HepG2 (cell line): ENCODE results near the gene ZKSCAN3. TPM values are rescaled to one million over a fixed set of nuclear protein-coding genes. Genes with fewer than 3 reads are reported as not detected.

Experiments used
- ATRX ChIP-seq: sonication (generic); formaldehyde crosslinking; IDR thresholded peaks from 2 replicates; pipeline ENCODE4 v1.4.0; 2020; ENCODE audit warnings: missing genetic modification reagents, borderline replicate concordance
- DBP ChIP-seq: sonication (generic); formaldehyde crosslinking; IDR thresholded peaks from 2 replicates; pipeline ENCODE4 v1.4.0; 2020; ENCODE audit warnings: missing genetic modification reagents; ENCODE audit errors: not compliant biosample characterization
- GATAD1 ChIP-seq: IDR thresholded peaks from 2 replicates; pipeline ENCODE4 v1.6.1; 2016; ENCODE audit warnings: missing genetic modification reagents, missing compliant biosample characterization
- JUND ChIP-seq: sonication (generic); formaldehyde crosslinking; IDR thresholded peaks from 2 replicates; pipeline ENCODE4 v1.8.0; 2022; ENCODE audit warnings: mild to moderate bottlenecking, missing genetic modification reagents
- KAT8 ChIP-seq: IDR thresholded peaks from 2 replicates; pipeline ENCODE4 v1.6.1; 2016; ENCODE audit warnings: missing genetic modification reagents, missing compliant biosample characterization
- KDM5B ChIP-seq: sonication (generic); formaldehyde crosslinking; IDR thresholded peaks from 2 replicates; pipeline ENCODE4 v1.4.0; 2020; ENCODE audit warnings: missing genetic modification reagents, mild to moderate bottlenecking, borderline replicate concordance
- NFAT5 ChIP-seq: sonication (generic); formaldehyde crosslinking; IDR thresholded peaks from 2 replicates; pipeline ENCODE4 v1.4.0; 2020; ENCODE audit warnings: missing genetic modification reagents
- SIX1 ChIP-seq: sonication (generic); formaldehyde crosslinking; IDR thresholded peaks from 2 replicates; pipeline ENCODE4 v1.4.0; 2020; ENCODE audit warnings: missing genetic modification reagents, borderline replicate concordance
- TARDBP ChIP-seq: sonication (generic); formaldehyde crosslinking; IDR thresholded peaks from 2 replicates; pipeline ENCODE4 v1.8.0; 2022; ENCODE audit warnings: mild to moderate bottlenecking, missing genetic modification reagents
- TGIF2 ChIP-seq: IDR thresholded peaks from 2 replicates; pipeline ENCODE4 v1.6.1; 2016; ENCODE audit warnings: control low read depth, missing compliant biosample characterization
- ZBTB37 ChIP-seq: sonication (generic); formaldehyde crosslinking; IDR thresholded peaks from 2 replicates; pipeline ENCODE4 v1.4.0; 2020; ENCODE audit warnings: mild to moderate bottlenecking, missing genetic modification reagents
- ZBTB43 ChIP-seq: sonication (generic); formaldehyde crosslinking; conservative IDR thresholded peaks from 2 replicates; pipeline ENCODE4 v1.4.0; 2020; ENCODE audit warnings: missing genetic modification reagents
- ZFYVE20 ChIP-seq: sonication (generic); formaldehyde crosslinking; IDR thresholded peaks from 2 replicates; pipeline ENCODE4 v1.8.0; 2023; ENCODE audit warnings: low read depth, mild to moderate bottlenecking, moderate library complexity, missing genetic modification reagents, borderline replicate concordance
- ZNF230 ChIP-seq: sonication (generic); formaldehyde crosslinking; IDR thresholded peaks from 2 replicates; pipeline ENCODE4 v1.4.0; 2020; ENCODE audit warnings: mild to moderate bottlenecking, missing genetic modification reagents
- ZNF460 ChIP-seq: sonication (generic); formaldehyde crosslinking; IDR thresholded peaks from 2 replicates; pipeline ENCODE4 v1.5.1; 2020; ENCODE audit warnings: missing genetic modification reagents, mild to moderate bottlenecking, borderline replicate concordance
- ZNF775 ChIP-seq: sonication (generic); formaldehyde crosslinking; IDR thresholded peaks from 2 replicates; pipeline ENCODE4 v1.4.0; 2020; ENCODE audit warnings: missing genetic modification reagents, mild to moderate bottlenecking, moderate library complexity, borderline replicate concordance
- polyA plus RNA-seq, 8 experiments: library from polyadenylated mRNA; depleted of rRNA in 3 of 8; stranded (reverse) in 7 of 8; unstranded in 1 of 8; fragments of >200 nt; fragmentation: Illumina TruSeq in 4 of 8; extraction: Trizol in 4 of 8; gene quantifications; 2 replicates each; pipeline versions ENCODE4 v1.2.1 to v1.2.3, GENCODE V29; 2011 to 2016; ENCODE audit warnings: low read depth in 4 of 8, missing spikeins in 1 of 8, mixed read lengths in 1 of 8; ENCODE audit not compliant: insufficient read depth in 1 of 8
- total RNA-seq, 5 experiments: library from RNA; depleted of rRNA; stranded (reverse); fragments of >200 nt; fragmentation: Illumina TruSeq; extraction: Trizol; gene quantifications; 2 replicates each; pipeline ENCODE4 v1.2.3, GENCODE V29; 2016; ENCODE audit warnings: low read depth in 1 of 5

The ZKSCAN3 gene
- total and polyA plus RNA-seq, 2 of the 13 experiments (the other 11 are each of a cell fraction or from before 2014, with no cell fraction given), result 3.3 to 7.4 TPM

- TF ChIP-seq ZBTB37 (CRISPR knock-in tag), result no peak
- no peak; the same call in 1 of the 2 replicates for TF ChIP-seq ZNF460 (CRISPR knock-in tag)
- no peak for TF ChIP-seq DBP (CRISPR knock-in tag)
- peak; percentile 99 for TF ChIP-seq TGIF2 (CRISPR knock-in tag)
- peak; percentile 98 for TF ChIP-seq TARDBP (CRISPR knock-in tag)
- TF ChIP-seq ZFYVE20 (CRISPR knock-in tag), result no peak
- no peak for TF ChIP-seq ZNF775
- peak; percentile 92 for TF ChIP-seq GATAD1 (CRISPR knock-in tag)
- no peak for TF ChIP-seq ATRX (CRISPR knock-in tag)
- no peak for TF ChIP-seq JUND (CRISPR knock-in tag)
- peak; percentile 67; the same call in 1 of the 2 replicates for TF ChIP-seq SIX1 (CRISPR knock-in tag)
- peak; percentile 93; the same call in 1 of the 2 replicates for TF ChIP-seq KAT8 (CRISPR knock-in tag)
- peak; percentile 65; the same call in 1 of the 2 replicates for TF ChIP-seq ZBTB43
- TF ChIP-seq KDM5B (CRISPR knock-in tag), result peak; percentile 87; the same call in 1 of the 2 replicates
- TF ChIP-seq NFAT5 (CRISPR knock-in tag), result peak; percentile 36; the same call in 1 of the 2 replicates
- peak; percentile 60; the same call in 1 of the 2 replicates for TF ChIP-seq ZNF230 (CRISPR knock-in tag)
Measured at GRCh38 chr6:28383235-28384142, 33.7 kb downstream of the ZKSCAN3 start (continued).
